Mesothelial cell of epicardium (in vitro differentiated cells): ENCODE results near the gene CD300E. TPM values are rescaled to one million over a fixed set of nuclear protein-coding genes. Genes with fewer than 3 reads are reported as not detected.

Experiments
- DNase-seq, 2 experiments: peaks; one replicate each; pipeline ENCODE4 v3.0.0; 2021; ENCODE audit warnings: low spot score in 2 of 2; ENCODE audit not compliant: unreplicated experiment in 2 of 2
- H3K27ac Mint-ChIP-seq: 2 replicates; pipeline ENCODE4 v1.8.0; 2021; ENCODE audit warnings: mixed read lengths
- H3K27me3 Mint-ChIP-seq: 2 replicates; pipeline ENCODE4 v1.8.0; 2021; ENCODE audit warnings: low read depth, mixed read lengths
- H3K36me3 Mint-ChIP-seq: 2 replicates; pipeline ENCODE4 v1.8.0; 2021; ENCODE audit warnings: mixed read lengths
- H3K4me1 Mint-ChIP-seq: 2 replicates; pipeline ENCODE4 v1.8.0; 2021; ENCODE audit warnings: mixed read lengths
- H3K4me3 Mint-ChIP-seq: 2 replicates; pipeline ENCODE4 v1.8.0; 2021; ENCODE audit warnings: mild to moderate bottlenecking, moderate library complexity, mixed read lengths
- H3K9me3 Mint-ChIP-seq: 2 replicates; pipeline ENCODE4 v1.8.0; 2021; ENCODE audit warnings: mixed read lengths
- total RNA-seq: library from RNA; stranded (reverse); gene quantifications from 3 replicates; pipeline ENCODE4 v1.2.1, GENCODE V29; 2021
- TF ChIP-seq, protein P1 (sequence below): fragments of 200-600 bp; sonication (generic); IDR thresholded peaks from one replicate; pipeline ENCODE4 v1.5.0; 2021; ENCODE audit warnings: antibody characterized with exemption; ENCODE audit not compliant: unreplicated experiment

The CD300E gene
- total RNA-seq, 1 donor from 2014 or later = not detected

DNA sequence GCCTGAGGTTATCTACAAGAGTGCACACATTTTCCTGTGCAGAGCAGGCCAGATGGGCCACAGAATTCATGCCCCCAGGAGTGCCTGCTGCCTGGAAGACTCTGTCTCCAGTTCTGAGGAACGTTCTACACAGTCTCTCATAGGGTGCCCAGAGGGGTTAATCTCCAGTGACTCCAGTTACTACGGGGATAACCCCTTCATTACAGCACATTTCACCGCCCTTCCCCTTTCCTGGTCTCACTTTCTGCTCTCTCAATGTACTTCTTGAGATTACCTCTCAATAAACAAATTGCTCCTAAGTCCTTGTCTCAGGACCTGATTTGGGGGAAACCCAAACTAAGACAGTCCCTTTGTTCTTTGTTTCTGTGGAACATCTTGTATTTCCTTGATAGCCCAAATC, 62.0 kb downstream of the CD300E start:
- Mint-ChIP-seq H3K4me1 (no peaks in the 10 kb centered on the region), H3K9me3 (peaks cover 12% of the 10 kb centered on the region), H3K27me3 (peaks cover 45% of the 10 kb centered on the region), H3K36me3 (no peaks in the 10 kb centered on the region), H3K27ac (no peak overlapping the region), H3K4me3 (no peak overlapping the region)
- TF ChIP-seq, protein P1, sequence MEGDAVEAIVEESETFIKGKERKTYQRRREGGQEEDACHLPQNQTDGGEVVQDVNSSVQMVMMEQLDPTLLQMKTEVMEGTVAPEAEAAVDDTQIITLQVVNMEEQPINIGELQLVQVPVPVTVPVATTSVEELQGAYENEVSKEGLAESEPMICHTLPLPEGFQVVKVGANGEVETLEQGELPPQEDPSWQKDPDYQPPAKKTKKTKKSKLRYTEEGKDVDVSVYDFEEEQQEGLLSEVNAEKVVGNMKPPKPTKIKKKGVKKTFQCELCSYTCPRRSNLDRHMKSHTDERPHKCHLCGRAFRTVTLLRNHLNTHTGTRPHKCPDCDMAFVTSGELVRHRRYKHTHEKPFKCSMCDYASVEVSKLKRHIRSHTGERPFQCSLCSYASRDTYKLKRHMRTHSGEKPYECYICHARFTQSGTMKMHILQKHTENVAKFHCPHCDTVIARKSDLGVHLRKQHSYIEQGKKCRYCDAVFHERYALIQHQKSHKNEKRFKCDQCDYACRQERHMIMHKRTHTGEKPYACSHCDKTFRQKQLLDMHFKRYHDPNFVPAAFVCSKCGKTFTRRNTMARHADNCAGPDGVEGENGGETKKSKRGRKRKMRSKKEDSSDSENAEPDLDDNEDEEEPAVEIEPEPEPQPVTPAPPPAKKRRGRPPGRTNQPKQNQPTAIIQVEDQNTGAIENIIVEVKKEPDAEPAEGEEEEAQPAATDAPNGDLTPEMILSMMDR = no peak
- DNase-seq = no peak

Other genes starting within 250 kb of the CD300E start
- 37.2 to 44.2 TPM (median 38.7 TPM) in 3 replicates for gene GPRC5C, start 191.7 kb downstream of the CD300E start, total RNA-seq
- not detected in 3 replicates for gene CD300A, start 157.1 kb downstream of the CD300E start, total RNA-seq
- gene CD300LB, start 92.3 kb downstream of the CD300E start, total RNA-seq = not detected in 3 replicates
- gene CD300C, start 77.6 kb downstream of the CD300E start, total RNA-seq = not detected in 3 replicates
- gene CD300H, start 56.2 kb downstream of the CD300E start, total RNA-seq = not detected in 3 replicates
- not detected in 3 replicates for gene CD300LD, start 31.5 kb downstream of the CD300E start, total RNA-seq
- not detected in 3 replicates for gene CD300LF, start 89.2 kb upstream of the CD300E start, total RNA-seq
- gene RAB37, start 113.5 kb upstream of the CD300E start, total RNA-seq = 0.16 to 0.38 TPM (median 0.24 TPM) in 3 replicates
- 34.4 to 36.2 TPM (median 34.8 TPM) in 3 replicates for gene NHERF1, start 124.9 kb upstream of the CD300E start, total RNA-seq
- gene NAT9, start 152.6 kb upstream of the CD300E start, total RNA-seq = 78.2 to 83.7 TPM (median 83.1 TPM) in 3 replicates
- gene GRIN2C, start 236.1 kb upstream of the CD300E start, total RNA-seq = 0.16 to 0.29 TPM (median 0.18 TPM) in 3 replicates
- 20.4 to 23.0 TPM (median 22.5 TPM) in 3 replicates for gene FDXR, start 249.3 kb upstream of the CD300E start, total RNA-seq